T47D (cell line): Measurements from ENCODE around the gene MBNL1.

Experiments
- DNase-seq, 2 experiments: peaks; one replicate each; pipeline versions ENCODE4 v3.0.0 to v3.0.0-alpha.2; 2011 to 2012; ENCODE audit warnings: low read depth in 1 of 2, low spot score in 1 of 2
- JUND ChIP-seq: IDR thresholded peaks from 2 replicates; pipeline ENCODE4 v1.6.1; 2012; ENCODE audit warnings: low read depth
- in situ Hi-C: cut with HindIII; loops from 2 replicates; pipeline ENCODE4 v1.10.0; 2016; ENCODE audit warnings: low sequenced_read_pairs, low pct_unique_long_range_greater_than_20kb

MBNL1 gene

DNA sequence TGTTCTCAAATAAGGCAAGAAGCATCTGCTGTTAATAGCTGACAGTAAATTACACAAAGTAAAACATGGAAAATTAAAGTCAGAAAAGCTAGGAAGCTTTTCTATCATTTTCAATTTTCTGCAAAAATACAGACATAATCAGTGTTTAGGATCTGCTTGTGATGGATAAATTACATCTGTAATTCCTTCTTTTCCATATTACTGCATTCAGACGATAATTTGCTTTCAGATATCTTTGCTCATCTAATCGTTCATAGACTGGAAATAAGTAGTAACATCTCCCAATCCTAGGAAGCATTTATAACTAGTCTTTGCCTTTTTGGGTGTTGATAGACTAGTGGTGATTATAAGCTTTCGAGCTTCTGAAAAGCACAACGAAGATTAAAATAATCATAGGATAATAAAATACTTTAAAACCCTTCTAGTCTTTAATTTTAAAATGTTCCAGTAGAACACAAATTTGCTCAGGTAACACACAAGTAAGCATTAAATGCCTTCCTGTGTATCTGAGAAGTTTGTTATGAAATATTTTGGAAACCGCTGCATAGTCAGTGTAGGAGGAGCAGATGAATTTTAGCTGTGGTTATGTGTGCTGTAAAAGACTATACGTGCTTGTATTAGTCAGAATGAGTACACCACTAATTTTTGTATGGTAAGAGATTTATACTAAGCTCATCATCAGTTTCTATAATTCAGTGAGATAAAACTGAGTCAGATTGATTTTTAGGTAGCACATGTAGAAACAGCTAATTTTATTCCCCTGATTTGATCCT, 41.0 kb downstream of the MBNL1 start:
- in situ Hi-C loops: no loop called here
- no peak for TF ChIP-seq JUND
- no peak for DNase-seq

DNA sequence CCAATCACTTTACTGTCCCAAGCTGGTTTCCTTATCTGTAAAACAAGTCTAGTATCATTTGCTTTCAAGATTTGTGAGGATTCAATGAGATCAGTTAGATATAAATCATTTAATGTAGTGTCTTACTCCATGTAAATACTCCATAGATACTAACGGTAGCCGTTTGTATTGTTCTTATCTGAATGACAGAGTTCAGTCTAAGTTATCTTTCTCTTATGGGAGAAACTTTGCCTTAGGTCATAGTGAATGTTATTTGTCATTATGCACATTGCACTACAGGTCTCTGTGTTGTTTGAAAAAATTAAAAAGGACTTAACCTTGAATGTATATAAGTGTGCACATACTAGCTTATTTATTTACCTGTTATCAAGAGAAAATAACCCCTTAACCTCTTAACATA, 44.7 kb downstream of the MBNL1 start:
- no peak for TF ChIP-seq JUND
- no peak for DNase-seq
- in situ Hi-C loops: no loop called here

DNA sequence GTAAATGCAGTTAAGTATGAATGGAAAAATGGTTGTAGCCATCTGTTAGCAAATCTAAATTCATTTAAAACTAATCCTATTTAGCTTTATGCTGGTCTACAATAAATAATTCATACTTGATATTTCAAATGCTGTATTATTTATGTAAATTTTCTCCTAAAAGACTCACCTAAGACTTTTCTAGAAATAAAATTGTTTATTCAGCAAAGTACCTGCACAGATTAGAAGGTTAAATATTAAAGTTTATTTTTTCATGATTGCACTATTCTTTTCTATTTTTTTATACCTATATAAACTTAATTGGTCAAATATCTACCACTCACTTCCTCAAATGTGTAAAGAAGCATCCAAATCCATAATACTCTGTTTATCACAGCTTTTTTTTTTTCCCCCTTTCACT, 45.2 kb downstream of the MBNL1 start:
- in situ Hi-C loops: no loop called here
- no peak for DNase-seq
- TF ChIP-seq JUND: no peak

DNA sequence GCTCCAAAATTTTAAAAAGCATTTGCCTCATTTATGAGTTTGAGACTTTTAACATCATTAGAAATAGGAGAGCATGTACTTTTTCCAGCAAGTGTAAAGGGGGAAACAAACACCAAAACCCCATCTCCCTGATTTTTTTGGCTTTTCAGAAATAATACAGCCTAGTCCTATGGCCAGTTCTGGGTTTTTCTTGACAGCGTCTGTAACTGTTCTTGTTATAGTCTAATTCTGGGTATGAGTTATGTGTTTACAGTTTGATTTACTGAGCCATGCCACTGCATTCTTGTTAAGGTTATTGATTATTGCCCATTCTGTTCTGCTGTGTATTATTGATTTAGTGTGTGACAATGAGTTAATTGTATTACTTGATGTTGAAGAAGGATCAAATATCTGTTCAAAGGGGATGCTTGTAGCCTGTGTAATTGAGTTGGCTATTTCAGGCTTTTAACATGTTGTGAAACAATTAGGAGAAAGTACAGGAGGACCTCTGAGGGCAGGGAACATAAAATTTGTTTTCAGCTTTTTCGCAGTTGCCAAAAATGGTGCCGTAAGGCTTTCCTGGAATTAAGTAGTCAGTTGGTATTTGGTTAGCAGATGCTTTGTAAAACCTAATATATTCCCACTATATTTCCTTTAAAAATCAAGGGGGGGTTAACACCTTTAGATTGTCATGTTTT, 46.1 kb downstream of the MBNL1 start:
- TF ChIP-seq JUND: no peak
- in situ Hi-C loops: no loop called here

DNA sequence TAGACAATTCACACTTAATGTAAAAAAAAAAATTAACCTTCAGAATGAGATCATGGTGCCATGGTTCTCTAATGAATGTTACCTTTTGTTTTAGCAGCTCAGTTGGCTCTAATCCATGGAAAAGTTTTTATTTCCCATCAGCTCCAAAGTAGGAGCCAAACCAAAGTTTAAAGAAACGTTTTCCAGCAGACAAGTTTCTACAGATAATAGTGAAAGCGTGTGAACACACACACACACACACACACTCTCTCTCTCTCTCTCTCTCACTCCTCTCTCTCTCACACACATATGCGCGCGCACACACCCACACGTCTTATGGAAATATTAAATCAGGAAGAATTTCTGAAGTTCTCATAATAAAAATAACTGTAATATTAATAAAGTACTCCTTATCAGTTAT, 46.9 kb downstream of the MBNL1 start:
- TF ChIP-seq JUND: no peak
- in situ Hi-C loops: no loop called here
- DNase-seq: no peak

More for the DNA sequence above, 46.1 kb downstream of the MBNL1 start:
- no peak for DNase-seq

DNA sequence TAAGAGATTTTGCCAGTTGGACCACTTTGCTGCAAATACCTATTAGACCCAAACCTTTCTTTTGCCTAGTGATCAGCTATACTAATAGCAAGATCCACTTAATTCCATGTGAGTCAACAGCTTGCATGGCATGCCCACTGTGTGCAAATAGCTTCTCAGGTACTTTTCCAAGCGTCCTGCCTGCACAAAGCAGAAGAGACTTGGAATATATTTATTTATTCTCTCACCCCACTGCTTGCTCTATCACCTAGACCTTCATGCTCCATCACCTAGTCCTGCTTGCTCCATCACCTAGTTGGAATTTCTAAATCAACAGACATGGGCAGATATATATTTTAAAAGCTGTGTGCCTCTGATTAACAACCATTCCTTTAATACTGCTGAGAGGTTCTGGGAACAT, 47.6 kb downstream of the MBNL1 start:
- in situ Hi-C loops: no loop called here

DNA sequence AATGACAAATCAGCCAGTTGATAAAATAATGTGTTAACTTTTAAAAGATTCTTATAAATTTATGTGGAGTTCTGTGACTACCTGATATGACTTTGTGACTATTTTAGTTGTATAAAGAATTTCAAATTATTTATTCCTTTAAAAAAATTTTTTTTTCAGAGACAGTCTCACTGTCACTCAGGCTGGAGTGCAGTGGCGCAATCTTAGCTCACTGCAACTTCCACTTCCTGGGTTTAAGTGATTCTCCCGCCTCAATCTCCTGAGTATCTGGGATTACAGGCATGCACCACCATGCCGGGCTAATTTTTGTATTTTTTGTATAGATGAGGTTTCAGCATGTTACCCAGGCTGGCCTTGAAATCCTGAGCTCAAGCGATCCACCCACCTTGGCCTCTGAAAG, 48.5 kb downstream of the MBNL1 start:
- in situ Hi-C loops: no loop called here

More for the DNA sequence above, 47.6 kb downstream of the MBNL1 start:
- TF ChIP-seq JUND: no peak
- no peak for DNase-seq

DNA sequence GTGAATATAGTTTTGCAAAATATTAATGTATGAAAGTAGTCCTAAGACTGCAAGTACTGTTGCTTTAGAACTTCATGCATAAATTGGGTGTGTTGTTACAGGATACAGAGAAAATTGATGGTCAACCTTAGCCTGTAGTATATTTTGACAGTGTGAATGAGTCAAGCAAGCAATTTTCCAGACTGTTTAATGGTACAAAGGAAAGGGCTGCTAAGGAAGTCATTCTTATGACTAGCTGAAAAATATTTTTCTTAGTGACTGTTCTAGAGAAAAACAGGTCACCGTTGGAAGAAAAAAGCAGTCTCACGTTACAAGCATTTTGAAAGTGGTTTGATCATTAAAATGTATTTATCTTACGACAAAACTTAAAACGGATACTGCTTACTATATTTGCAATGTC, 49.2 kb downstream of the MBNL1 start:
- DNase-seq: no peak
- TF ChIP-seq JUND: no peak
- in situ Hi-C loops: no loop called here

More for the DNA sequence above, 48.5 kb downstream of the MBNL1 start:
- DNase-seq: no peak
- no peak for TF ChIP-seq JUND

DNA sequence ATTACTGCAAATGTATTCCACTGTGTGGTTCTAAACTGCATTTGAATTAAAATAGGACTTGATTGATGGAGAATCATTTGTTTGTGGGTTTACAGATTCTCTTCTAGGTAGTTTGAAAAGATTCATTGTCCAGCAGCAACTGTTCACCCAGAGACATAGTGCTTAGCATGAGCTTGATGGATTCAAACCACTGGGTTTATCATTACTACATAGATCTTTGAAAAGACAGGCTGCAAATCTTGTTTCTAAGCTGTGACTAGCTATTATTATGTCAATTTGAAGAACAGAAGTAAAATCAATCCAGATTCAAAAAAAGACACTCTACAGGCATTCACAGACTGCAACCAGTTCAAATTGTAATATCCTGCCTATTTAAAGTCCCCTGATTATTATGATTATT, 49.8 kb downstream of the MBNL1 start:
- no peak for TF ChIP-seq JUND
- in situ Hi-C loops: no loop called here
- no peak for DNase-seq

DNA sequence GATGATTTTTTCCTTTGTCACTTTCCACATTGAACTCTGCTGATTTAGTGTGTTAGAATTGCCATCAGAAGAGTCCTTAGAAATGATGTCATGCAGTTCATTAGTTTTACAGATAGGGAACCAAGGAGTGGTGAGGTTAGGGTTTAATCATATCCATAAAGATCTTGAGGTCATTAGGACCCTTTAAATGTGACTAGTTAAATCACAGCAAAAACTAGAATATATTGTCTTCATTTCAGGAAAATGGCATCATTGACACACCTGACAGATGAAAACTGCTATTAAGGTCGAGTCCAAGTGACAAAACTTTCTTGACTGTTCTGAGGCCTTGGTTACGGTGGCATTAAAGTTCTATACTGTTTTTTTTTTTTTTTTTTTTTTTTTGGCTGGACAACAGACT, 50.5 kb downstream of the MBNL1 start:
- DNase-seq: no peak
- in situ Hi-C loops: no loop called here
- TF ChIP-seq JUND: no peak

DNA sequence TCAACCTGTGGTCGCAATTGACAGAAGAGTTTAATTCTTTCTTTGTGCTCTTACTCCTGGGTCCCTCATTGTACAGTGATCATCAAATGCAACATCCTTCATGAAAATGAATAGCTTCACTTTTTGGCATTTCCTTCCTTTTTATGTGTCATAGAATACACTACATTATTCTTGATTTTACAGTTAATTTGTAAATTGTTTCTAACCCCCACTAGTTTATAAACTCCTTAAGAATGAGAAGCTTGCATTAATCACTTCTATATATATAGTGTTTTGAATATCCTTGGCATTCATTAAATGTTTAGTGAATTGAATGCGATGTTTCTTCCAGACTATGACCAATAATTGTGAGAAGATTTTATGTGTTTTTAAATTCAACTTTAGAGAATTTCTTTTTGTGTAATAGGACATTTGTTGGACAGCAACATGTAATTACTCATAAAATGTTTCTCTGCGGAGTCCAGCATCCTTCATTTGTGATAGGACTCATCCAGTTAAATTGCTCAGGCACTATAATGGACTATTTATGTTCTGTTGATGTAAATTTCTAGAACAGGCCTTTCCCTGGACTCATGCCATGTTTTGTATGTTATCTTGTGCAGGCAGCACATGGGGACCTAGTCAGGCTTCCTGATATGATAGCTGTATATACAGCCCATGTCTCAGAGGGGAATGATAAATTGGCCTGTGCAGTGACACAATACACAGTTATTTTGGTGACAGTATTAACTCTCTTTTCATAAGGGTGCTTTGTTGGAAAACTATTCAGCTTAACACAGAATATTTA, 51.3 kb downstream of the MBNL1 start:
- no peak for TF ChIP-seq JUND
- in situ Hi-C loops: no loop called here
- no peak for DNase-seq

DNA sequence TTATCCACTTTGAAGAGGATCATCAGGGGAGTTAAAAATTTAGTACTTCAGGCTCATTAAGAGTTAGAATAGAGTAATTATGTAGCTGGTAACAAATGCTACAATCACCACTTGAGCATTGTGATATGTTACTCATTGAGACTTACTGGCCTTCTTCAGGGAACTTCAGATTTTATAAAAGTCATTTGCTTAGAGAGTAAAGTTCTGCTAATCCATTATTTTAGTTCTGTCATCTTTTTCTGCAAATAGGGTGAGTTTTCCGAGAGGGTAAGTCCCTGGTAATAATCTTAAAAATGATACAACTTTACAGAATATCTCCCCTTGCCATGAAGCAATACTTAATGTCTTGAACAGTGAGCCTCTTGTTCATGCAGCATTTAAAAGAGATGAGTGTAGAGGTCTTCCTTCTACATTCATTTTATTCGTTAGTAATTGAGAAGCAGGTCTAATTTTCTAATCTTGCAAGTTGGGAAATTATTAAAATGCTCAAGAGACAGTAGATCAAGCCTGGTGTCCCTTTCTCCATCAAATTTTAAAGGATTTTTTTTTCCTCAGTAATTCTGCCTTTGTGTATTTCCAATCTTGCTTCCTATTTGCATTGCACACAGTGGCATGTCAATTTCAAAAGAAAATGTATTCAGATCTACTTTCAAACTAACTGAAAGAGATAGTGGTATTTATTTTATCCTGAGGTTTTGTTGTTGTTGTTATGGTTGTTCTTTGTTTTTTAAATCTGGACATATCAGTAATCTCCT, 52.6 kb downstream of the MBNL1 start:
- no peak for TF ChIP-seq JUND
- in situ Hi-C loops: no loop called here
- DNase-seq: no peak
